Type B pancreatic cell (in vitro differentiated cells): ENCODE data around the gene ESR2. TPM values are rescaled to one million over a fixed set of nuclear protein-coding genes. Genes with fewer than 3 reads are reported as not detected.

Experiments
- DNase-seq: peaks from one replicate; pipeline ENCODE4 v3.0.0; 2021; ENCODE audit warnings: mixed read lengths; ENCODE audit not compliant: unreplicated experiment; ENCODE audit errors: extremely low spot score
- H3K27ac Mint-ChIP-seq: 2 replicates; pipeline ENCODE4 v1.8.0; 2021; ENCODE audit warnings: mild to moderate bottlenecking, mixed read lengths
- H3K27me3 Mint-ChIP-seq: 2 replicates; pipeline ENCODE4 v1.8.0; 2021; ENCODE audit warnings: mixed read lengths
- H3K36me3 Mint-ChIP-seq: 2 replicates; pipeline ENCODE4 v1.8.0; 2021; ENCODE audit warnings: mixed read lengths
- H3K4me1 Mint-ChIP-seq: one replicate; pipeline ENCODE4 v1.8.0; 2021; ENCODE audit warnings: mixed read lengths; ENCODE audit not compliant: unreplicated experiment
- H3K4me3 Mint-ChIP-seq: 2 replicates; pipeline ENCODE4 v1.8.0; 2021; ENCODE audit warnings: mild to moderate bottlenecking, mixed read lengths
- H3K9me3 Mint-ChIP-seq: 2 replicates; pipeline ENCODE4 v1.8.0; 2021; ENCODE audit warnings: mixed read lengths
- CTCF ChIP-seq: fragments of 200-600 bp; sonication (generic); conservative IDR thresholded peaks from 2 replicates; pipeline ENCODE4 v1.5.0; 2021; ENCODE audit warnings: antibody characterized with exemption, mild to moderate bottlenecking
- total RNA-seq: library from RNA; stranded (reverse); gene quantifications from 2 replicates; pipeline ENCODE4 v1.2.1, GENCODE V29; 2021; ENCODE audit warnings: low replicate concordance

The ESR2 gene
- total RNA-seq, 1 donor from 2014 or later, result 0.53 TPM

- no peak for TF ChIP-seq CTCF
- Mint-ChIP-seq H3K9me3 (no peaks in the 10 kb centered on the region), H3K4me3 (no peak overlapping the region), H3K36me3 (peaks cover 9% of the 10 kb centered on the region), H3K27ac (no peak overlapping the region), H3K27me3 (no peaks in the 10 kb centered on the region), H3K4me1 (peaks cover 40% of the 10 kb centered on the region)
- no peak for DNase-seq
Observed at GRCh38 chr14:64201921-64202545, 92.1 kb downstream of the ESR2 start.

- Mint-ChIP-seq H3K36me3 (peaks cover 9% of the 10 kb centered on the region), H3K9me3 (no peaks in the 10 kb centered on the region), H3K27me3 (no peaks in the 10 kb centered on the region), H3K4me1 (peaks cover 47% of the 10 kb centered on the region), H3K27ac (no peak overlapping the region), H3K4me3 (peak overlapping the region; percentile 44)
- no peak for TF ChIP-seq CTCF
- no peak for DNase-seq
Observed at GRCh38 chr14:64201296-64201695, 92.9 kb downstream of the ESR2 start.

- H3K27me3 Mint-ChIP-seq, result no peaks in the 10 kb centered on the region
- no peak for DNase-seq
- no peak for TF ChIP-seq CTCF
- H3K4me1 Mint-ChIP-seq, result peaks cover 50% of the 10 kb centered on the region
- H3K36me3 Mint-ChIP-seq, result peaks cover 8% of the 10 kb centered on the region
- H3K4me3 Mint-ChIP-seq, result no peak overlapping the region
- no peak overlapping the region for H3K27ac Mint-ChIP-seq
- H3K9me3 Mint-ChIP-seq, result no peaks in the 10 kb centered on the region
Observed at GRCh38 chr14:64200170-64200569, 94.0 kb downstream of the ESR2 start.

GRCh38 chr14:64198486-64198885 lies 95.7 kb downstream of the ESR2 start:
- TF ChIP-seq CTCF, result no peak
- peaks cover 60% of the 10 kb centered on the region for H3K4me1 Mint-ChIP-seq
- no peak overlapping the region for H3K27ac Mint-ChIP-seq
- no peaks in the 10 kb centered on the region for H3K9me3 Mint-ChIP-seq
- no peak overlapping the region for H3K4me3 Mint-ChIP-seq
- H3K36me3 Mint-ChIP-seq, result peaks cover 3% of the 10 kb centered on the region
- no peaks in the 10 kb centered on the region for H3K27me3 Mint-ChIP-seq
- no peak for DNase-seq

- H3K27me3 Mint-ChIP-seq, result no peaks in the 10 kb centered on the region
- TF ChIP-seq CTCF, result no peak
- H3K4me1 Mint-ChIP-seq, result peaks cover 60% of the 10 kb centered on the region
- H3K36me3 Mint-ChIP-seq, result peaks cover 3% of the 10 kb centered on the region
- H3K9me3 Mint-ChIP-seq, result no peaks in the 10 kb centered on the region
- no peak overlapping the region for H3K4me3 Mint-ChIP-seq
- peak overlapping the region; percentile 90 for H3K27ac Mint-ChIP-seq
- no peak for DNase-seq
Observed at GRCh38 chr14:64197996-64198395, 96.2 kb downstream of the ESR2 start.
